Measurements from ENCODE around the gene SPAG16.

GRCh38 chr2:213284105-213285090 lies at the start of gene SPAG16:
- TF ChIP-seq, protein P1, sequence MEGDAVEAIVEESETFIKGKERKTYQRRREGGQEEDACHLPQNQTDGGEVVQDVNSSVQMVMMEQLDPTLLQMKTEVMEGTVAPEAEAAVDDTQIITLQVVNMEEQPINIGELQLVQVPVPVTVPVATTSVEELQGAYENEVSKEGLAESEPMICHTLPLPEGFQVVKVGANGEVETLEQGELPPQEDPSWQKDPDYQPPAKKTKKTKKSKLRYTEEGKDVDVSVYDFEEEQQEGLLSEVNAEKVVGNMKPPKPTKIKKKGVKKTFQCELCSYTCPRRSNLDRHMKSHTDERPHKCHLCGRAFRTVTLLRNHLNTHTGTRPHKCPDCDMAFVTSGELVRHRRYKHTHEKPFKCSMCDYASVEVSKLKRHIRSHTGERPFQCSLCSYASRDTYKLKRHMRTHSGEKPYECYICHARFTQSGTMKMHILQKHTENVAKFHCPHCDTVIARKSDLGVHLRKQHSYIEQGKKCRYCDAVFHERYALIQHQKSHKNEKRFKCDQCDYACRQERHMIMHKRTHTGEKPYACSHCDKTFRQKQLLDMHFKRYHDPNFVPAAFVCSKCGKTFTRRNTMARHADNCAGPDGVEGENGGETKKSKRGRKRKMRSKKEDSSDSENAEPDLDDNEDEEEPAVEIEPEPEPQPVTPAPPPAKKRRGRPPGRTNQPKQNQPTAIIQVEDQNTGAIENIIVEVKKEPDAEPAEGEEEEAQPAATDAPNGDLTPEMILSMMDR (IDR thresholded peaks at IDR 0.05) = no peak
- peak in 1 of 2 donors; percentile 48 for TF ChIP-seq POLR2A (IDR thresholded peaks at IDR 0.05)
